Adrenal gland (tissue), 19 donors: Measurements from ENCODE around the gene RNASE12. TPM values are rescaled to one million over a fixed set of nuclear protein-coding genes. Genes with fewer than 3 reads are reported as not detected.

ENCODE experiments used
- DNase-seq, 7 donors: peaks; one replicate each; pipeline ENCODE4 v3.0.0-alpha.2; 2019 to 2020
- H3K27ac ChIP-seq, 5 donors: fragments of 200-600 bp; sonication (generic) in 4 of 5; 1 replicate in 3 of 5; 2 replicates in 2 of 5; pipeline versions ENCODE4 v1.5.1 to v1.8.0; 2016 to 2020; ENCODE audit warnings: mild to moderate bottlenecking in 1 of 5
- H3K27me3 ChIP-seq: fragments of 200-600 bp; 2 replicates; pipeline ENCODE4 v1.8.0; 2021
- H3K36me3 ChIP-seq, 2 donors: fragments of 200-600 bp; replicated peaks in 1 of 2; 1 replicate in 1 of 2; 2 replicates in 1 of 2; pipeline versions ENCODE4 v1.5.1 to v1.8.0; 2018 to 2022
- H3K4me1 ChIP-seq, 2 donors: fragments of 200-600 bp; replicated peaks in 1 of 2; 1 replicate in 1 of 2; 2 replicates in 1 of 2; pipeline versions ENCODE4 v1.5.1 to v1.8.0; 2018 to 2021
- H3K4me3 ChIP-seq, 4 donors: fragments of 200-600 bp; sonication (generic) in 3 of 4; one replicate each; pipeline ENCODE4 v1.5.1; 2016 to 2018
- H3K9me3 ChIP-seq, 3 donors: fragments of 200-600 bp; sonication (generic) in 1 of 3; replicated peaks in 1 of 3; 1 replicate in 2 of 3; 2 replicates in 1 of 3; pipeline versions ENCODE4 v1.5.1 to v1.8.0; 2016 to 2021
- POLR2A ChIP-seq, 2 donors: fragments of 450-650 bp; IDR thresholded peaks; one replicate each; pipeline ENCODE4 v1.6.1; 2017; ENCODE audit warnings: antibody characterized with exemption in 2 of 2, mild to moderate bottlenecking in 2 of 2, moderate library complexity in 1 of 2
- WGBS, 4 donors: extraction: QIAGEN DNeasy Blood & Tissue Kit in 2 of 4; methylation state at CpG; one replicate each; pipeline versions ENCODE4 v1.1.5 to v1.1.7; 2013 to 2017; 5-methylcytosine and 5-hydroxymethylcytosine counted together
- intact Hi-C, 2 donors: fragments of 100-400 bp; cut with DNase I; formaldehyde crosslinking; loops; one replicate each; pipeline versions ENCODE4 v1.14.1 to v1.15.0; 2022 to 2023
- long read RNA-seq, 10 donors: library from polyadenylated mRNA in 3 of 10; unstranded in 2 of 10; stranded (forward) in 1 of 10; transcript quantifications; one replicate each; pipeline ENCODE4 v2.0.0 and lab custom pipeline, GENCODE V29; 2021 to 2026
- polyA plus RNA-seq, 3 donors: library from polyadenylated mRNA; stranded (reverse); fragments of 200-250 nt in 2 of 3; fragments of 350-450 nt in 1 of 3; fragmentation: Illumina TruSeq in 1 of 3; extraction: RNeasy Lipid Tissue Mini Kit (QIAGEN cat#74804) in 1 of 3; gene quantifications; one replicate each; pipeline ENCODE4 v1.2.3, GENCODE V29; 2013 to 2014
- total RNA-seq, 9 donors: library from RNA; depleted of rRNA in 4 of 9; stranded (reverse); fragments of >200 nt in 4 of 9; fragments of 120-200 nt in 1 of 9; fragmentation: NEBNext Ultra II Directional in 1 of 9; extraction: Animal tissue kit (Norgen Biotek cat#: 25700) in 1 of 9; gene quantifications; one replicate each; pipeline versions ENCODE4 v1.1.0 to v1.2.4, GENCODE V29; 2013 to 2023
- TF ChIP-seq, protein P1 (sequence below), 6 experiments: fragments of 450-650 bp in 4 of 6; fragments of 200-600 bp in 2 of 6; sonication (generic) in 1 of 6; IDR thresholded peaks; 1 replicate in 5 of 6; 2 replicates in 1 of 6; pipeline versions ENCODE4 v1.5.1 to v1.8.0; 2016 to 2021; ENCODE audit warnings: antibody characterized with exemption in 6 of 6, mild to moderate bottlenecking in 2 of 6, moderate library complexity in 1 of 6
- donor health status: healthy with polysubstance abuse.
- donor health status: Bipolar disorder and iron deficiency.
- donor health status: DM: yes; HTN: yes; CAD: no.
- donor health status: DM: no; HTN: no; CAD: no.
- donor health status: DM: no; HTN: no; CAD: no.
- donor health status: DM: yes; HTN: yes; CAD: no.

Gene RNASE12, protein sequence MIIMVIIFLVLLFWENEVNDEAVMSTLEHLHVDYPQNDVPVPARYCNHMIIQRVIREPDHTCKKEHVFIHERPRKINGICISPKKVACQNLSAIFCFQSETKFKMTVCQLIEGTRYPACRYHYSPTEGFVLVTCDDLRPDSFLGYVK
- not detected for total RNA-seq
- not detected for polyA plus RNA-seq
- long read RNA-seq, donor 1, result 0 reads
- long read RNA-seq, donor 2, result 0 reads
- long read RNA-seq, donor 3, result 0 reads
- long read RNA-seq, donor 4, result 0 reads
- long read RNA-seq, donor 5, result 0 reads
- long read RNA-seq, donor 6, result 0 reads
- long read RNA-seq, donor 7, result 0 reads
- long read RNA-seq, donor 8, result 0 reads
- long read RNA-seq, donor 9, result 0 reads
- long read RNA-seq, donor 10, result 0 reads

- Histone ChIP-seq H3K27ac (no peak within 1 kb of the TSS), H3K27me3 (no peaks in the 10 kb centered on the region), H3K9me3 (no peaks in the 10 kb centered on the region), H3K4me1 (peaks cover 0 to 8% of the 10 kb centered on the region in 2 donors), H3K36me3 (no peaks in the 10 kb centered on the region), H3K4me3 (no peak within 1 kb of the TSS)
- DNase-seq, result no peak
- WGBS, 4 donors, result 76 to 89% (median 80%) methylated on average over 4 of the region's 4 CpGs
- intact Hi-C loops, result no loop called here
- TF ChIP-seq POLR2A (IDR thresholded peaks at IDR 0.05), result no peak
- TF ChIP-seq, protein P1, sequence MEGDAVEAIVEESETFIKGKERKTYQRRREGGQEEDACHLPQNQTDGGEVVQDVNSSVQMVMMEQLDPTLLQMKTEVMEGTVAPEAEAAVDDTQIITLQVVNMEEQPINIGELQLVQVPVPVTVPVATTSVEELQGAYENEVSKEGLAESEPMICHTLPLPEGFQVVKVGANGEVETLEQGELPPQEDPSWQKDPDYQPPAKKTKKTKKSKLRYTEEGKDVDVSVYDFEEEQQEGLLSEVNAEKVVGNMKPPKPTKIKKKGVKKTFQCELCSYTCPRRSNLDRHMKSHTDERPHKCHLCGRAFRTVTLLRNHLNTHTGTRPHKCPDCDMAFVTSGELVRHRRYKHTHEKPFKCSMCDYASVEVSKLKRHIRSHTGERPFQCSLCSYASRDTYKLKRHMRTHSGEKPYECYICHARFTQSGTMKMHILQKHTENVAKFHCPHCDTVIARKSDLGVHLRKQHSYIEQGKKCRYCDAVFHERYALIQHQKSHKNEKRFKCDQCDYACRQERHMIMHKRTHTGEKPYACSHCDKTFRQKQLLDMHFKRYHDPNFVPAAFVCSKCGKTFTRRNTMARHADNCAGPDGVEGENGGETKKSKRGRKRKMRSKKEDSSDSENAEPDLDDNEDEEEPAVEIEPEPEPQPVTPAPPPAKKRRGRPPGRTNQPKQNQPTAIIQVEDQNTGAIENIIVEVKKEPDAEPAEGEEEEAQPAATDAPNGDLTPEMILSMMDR (IDR thresholded peaks at IDR 0.05), result no peak
Measured at GRCh38 chr14:20591235-20591634, at the start of gene RNASE12. Gene RNASE12, minus strand, starts transcription at chr14:20591376. Its CDS starts 653 bp downstream, at chr14:20590723.

DNA sequence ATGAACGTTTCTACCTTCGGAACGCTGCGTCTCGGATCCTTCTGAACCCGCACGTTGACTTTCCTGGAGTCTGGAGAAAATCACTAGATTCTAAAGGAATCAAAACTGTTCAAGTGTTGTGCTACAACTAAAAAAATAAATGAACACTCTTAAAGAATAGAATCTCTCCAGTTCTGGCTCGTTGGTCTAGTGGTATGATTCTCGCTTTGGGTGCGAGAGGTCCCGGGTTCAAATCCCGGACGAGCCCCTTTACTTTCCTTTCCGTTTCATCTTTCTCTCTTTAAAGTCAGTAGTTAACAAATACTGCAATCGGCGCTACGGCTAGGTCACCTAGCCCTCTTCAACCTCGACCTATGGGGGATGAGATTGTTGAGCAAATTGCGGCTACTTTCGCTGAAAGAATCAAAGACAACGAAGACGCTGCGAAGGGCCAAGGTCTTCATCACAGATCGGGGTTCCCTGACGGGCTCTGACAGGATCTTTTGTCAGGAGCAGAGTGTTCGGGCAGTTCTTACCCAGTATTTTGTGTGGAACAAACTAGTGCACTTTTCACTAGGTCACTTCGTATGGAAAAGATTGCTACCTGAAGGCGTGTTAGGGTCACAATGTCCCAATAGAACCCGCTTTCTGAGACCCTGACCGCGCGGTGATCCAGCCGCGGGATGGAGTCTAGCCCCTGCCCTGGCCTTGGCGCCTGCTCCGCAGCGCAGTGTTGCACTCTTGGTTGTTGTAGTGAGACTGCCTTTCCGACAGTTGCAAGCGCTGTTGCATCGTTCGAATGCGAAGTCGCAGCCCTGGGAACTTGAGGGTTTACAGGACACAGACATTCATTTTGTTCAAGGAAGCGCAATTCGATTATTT is 41.9 kb upstream of the RNASE12 start:
- 3 to 7% (median 6%) methylated on average over 40 to 45 of the region's 45 CpGs for WGBS, 4 donors
- Histone ChIP-seq H3K4me3 (peak overlapping the region in 1 of 4 donors; percentile 9), H3K27ac (no peak overlapping the region), H3K9me3 (no peaks in the 10 kb centered on the region), H3K36me3 (no peaks in the 10 kb centered on the region), H3K27me3 (peaks cover 27% of the 10 kb centered on the region), H3K4me1 (peaks cover 3 to 22% of the 10 kb centered on the region in 2 donors)
- intact Hi-C loops, result no loop called here
- peak in 5 of 7 donors; percentile 44 to 82 (median 57) for DNase-seq
- TF ChIP-seq POLR2A (IDR thresholded peaks at IDR 0.05), result no peak
- TF ChIP-seq, protein P1 (IDR thresholded peaks at IDR 0.05), result no peak

GRCh38 chr14:20632448-20632830 is 41.3 kb upstream of the RNASE12 start:
- Histone ChIP-seq H3K27ac (no peak overlapping the region), H3K4me3 (peak overlapping the region in 1 of 4 donors; percentile 9), H3K4me1 (peaks cover 3 to 22% of the 10 kb centered on the region in 2 donors)

More at GRCh38 chr14:20632448-20632830, 41.3 kb upstream of the RNASE12 start:
- intact Hi-C loops, result no loop called here
- Histone ChIP-seq H3K36me3 (no peaks in the 10 kb centered on the region), H3K9me3 (no peaks in the 10 kb centered on the region), H3K27me3 (peaks cover 27% of the 10 kb centered on the region)
- TF ChIP-seq, protein P1 (IDR thresholded peaks at IDR 0.05), result no peak
- TF ChIP-seq POLR2A (IDR thresholded peaks at IDR 0.05), result no peak
- DNase-seq, result no peak
- 1 to 3% (median 1%) methylated on average over 18 to 19 of the region's 19 CpGs for WGBS, 4 donors
